HL-60 (cell line): ENCODE measurements around the gene MAPK10.

Experiments used
- CTCF ChIP-seq: IDR thresholded peaks from one replicate; pipeline ENCODE4 v1.5.1; 2011; ENCODE audit warnings: low read length, control low read depth, inconsistent platforms; ENCODE audit not compliant: insufficient read depth
- POLR2AphosphoS5 ChIP-seq: IDR thresholded peaks from 2 replicates; pipeline ENCODE4 v1.6.1; 2012; ENCODE audit warnings: low read depth
- SPI1 ChIP-seq: IDR thresholded peaks from 2 replicates; pipeline ENCODE4 v1.6.1; 2012; ENCODE audit warnings: low read depth, mild to moderate bottlenecking, borderline replicate concordance

GRCh38 chr4:86091201-86091600 lies 268.7 kb downstream of the MAPK10 start:
- TF ChIP-seq CTCF (no peak), POLR2AphosphoS5 (no peak), SPI1 (no peak)
